ENCODE results near the gene SNTB2. TPM values are rescaled to one million over a fixed set of nuclear protein-coding genes. Genes with fewer than 3 reads are reported as not detected.

Gene SNTB2
- total and polyA plus RNA-seq, 9 of the 15 experiments (the other 6 are each of a cell fraction or from before 2014, with no cell fraction given) = 1.2 to 13.7 (median 5.7) TPM

DNA sequence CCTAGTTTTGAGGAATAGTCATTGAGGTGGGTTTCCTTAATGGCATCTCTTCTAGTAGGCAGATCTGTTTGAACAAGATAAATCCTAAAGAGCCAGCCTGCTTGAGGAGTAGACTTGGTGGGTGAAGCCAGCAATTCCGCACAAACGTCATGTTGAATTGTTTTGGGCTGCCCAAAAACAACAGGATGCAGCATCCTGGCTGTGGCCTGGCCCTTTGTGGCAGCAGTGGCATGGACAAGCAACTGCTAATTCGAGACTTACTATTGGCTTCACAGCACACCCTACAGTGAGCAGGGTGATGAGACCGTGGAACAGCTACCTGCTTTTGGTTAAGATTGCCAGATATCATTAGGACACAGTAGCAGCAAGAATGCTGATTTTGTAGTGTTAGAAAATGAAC is 114.9 kb downstream of the SNTB2 start:
- no TSS peak for BruUV-seq (replicated peaks)
- FAIRE-seq (no peak), DNase-seq (ENCODE audit: extremely low read depth in 1 of 4, low spot score in 3 of 4) (no peak), ATAC-seq (no peak)
- Histone ChIP-seq H3K36me3 (ENCODE audit: control insufficient read depth, insufficient read depth, low read length) (no peaks in the 10 kb centered on the region; the same call in 2 of the 3 replicates), H3K9me1 (ENCODE audit: control insufficient read depth, insufficient read depth, low read length) (no peaks in the 10 kb centered on the region), H3K4me2 (ENCODE audit: insufficient read depth, low read length) (no peak overlapping the region), H2AFZ (ENCODE audit: low read depth, low read length) (no peak overlapping the region), H4K20me1 (replicated peaks; ENCODE audit: control insufficient read depth, insufficient read depth, low read length) (no peaks in the 10 kb centered on the region), H3K9ac (ENCODE audit: insufficient read depth in 1 of 2, low read depth in 2 of 2, low read length in 2 of 2) (no peak overlapping the region), H3K4me3 (no peak overlapping the region), H3K27ac (ENCODE audit: extremely low read depth, low read depth, low read length) (no peak overlapping the region), H3K79me2 (ENCODE audit: control insufficient read depth, insufficient read depth, low read length) (no peaks in the 10 kb centered on the region), H3K27me3 (ENCODE audit: control insufficient read depth in 2 of 2, insufficient read depth in 2 of 2, low read length in 2 of 2) (no peaks in the 10 kb centered on the region), H3K4me1 (replicated peaks in 1 of 2; ENCODE audit: control insufficient read depth in 2 of 2, insufficient read depth in 2 of 2, low read length in 2 of 2) (no peaks in the 10 kb centered on the region), H3K9me3 (replicated peaks; ENCODE audit: control insufficient read depth, insufficient read depth, low read depth, low read length) (no peaks in the 10 kb centered on the region)
- POLR2A ChIA-PET = interaction anchor here (0.7 kb wide), 1 partner anchor 35 kb away, joined by 6 read pairs; no protein-coding TSS in a partner anchor
- no peak for TF ChIP-seq FOXJ2 (tag; IDR thresholded peaks at IDR 0.05)
- TF ChIP-seq CAMTA2 (CRISPR knock-in tag; conservative IDR thresholded peaks at IDR 0.05) = no peak
- no peak for TF ChIP-seq SREBF2 (CRISPR knock-in tag; IDR thresholded peaks at IDR 0.05)
- TF ChIP-seq, protein P1, sequence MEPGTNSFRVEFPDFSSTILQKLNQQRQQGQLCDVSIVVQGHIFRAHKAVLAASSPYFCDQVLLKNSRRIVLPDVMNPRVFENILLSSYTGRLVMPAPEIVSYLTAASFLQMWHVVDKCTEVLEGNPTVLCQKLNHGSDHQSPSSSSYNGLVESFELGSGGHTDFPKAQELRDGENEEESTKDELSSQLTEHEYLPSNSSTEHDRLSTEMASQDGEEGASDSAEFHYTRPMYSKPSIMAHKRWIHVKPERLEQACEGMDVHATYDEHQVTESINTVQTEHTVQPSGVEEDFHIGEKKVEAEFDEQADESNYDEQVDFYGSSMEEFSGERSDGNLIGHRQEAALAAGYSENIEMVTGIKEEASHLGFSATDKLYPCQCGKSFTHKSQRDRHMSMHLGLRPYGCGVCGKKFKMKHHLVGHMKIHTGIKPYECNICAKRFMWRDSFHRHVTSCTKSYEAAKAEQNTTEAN (CRISPR knock-in tag; IDR thresholded peaks at IDR 0.05) = no peak
- no peak for TF ChIP-seq ZKSCAN8 (CRISPR knock-in tag; IDR thresholded peaks at IDR 0.05)
- TF ChIP-seq ZNF408 (CRISPR knock-in tag; IDR thresholded peaks at IDR 0.05; ENCODE audit: low read depth) = no peak
- TF ChIP-seq, protein P2, sequence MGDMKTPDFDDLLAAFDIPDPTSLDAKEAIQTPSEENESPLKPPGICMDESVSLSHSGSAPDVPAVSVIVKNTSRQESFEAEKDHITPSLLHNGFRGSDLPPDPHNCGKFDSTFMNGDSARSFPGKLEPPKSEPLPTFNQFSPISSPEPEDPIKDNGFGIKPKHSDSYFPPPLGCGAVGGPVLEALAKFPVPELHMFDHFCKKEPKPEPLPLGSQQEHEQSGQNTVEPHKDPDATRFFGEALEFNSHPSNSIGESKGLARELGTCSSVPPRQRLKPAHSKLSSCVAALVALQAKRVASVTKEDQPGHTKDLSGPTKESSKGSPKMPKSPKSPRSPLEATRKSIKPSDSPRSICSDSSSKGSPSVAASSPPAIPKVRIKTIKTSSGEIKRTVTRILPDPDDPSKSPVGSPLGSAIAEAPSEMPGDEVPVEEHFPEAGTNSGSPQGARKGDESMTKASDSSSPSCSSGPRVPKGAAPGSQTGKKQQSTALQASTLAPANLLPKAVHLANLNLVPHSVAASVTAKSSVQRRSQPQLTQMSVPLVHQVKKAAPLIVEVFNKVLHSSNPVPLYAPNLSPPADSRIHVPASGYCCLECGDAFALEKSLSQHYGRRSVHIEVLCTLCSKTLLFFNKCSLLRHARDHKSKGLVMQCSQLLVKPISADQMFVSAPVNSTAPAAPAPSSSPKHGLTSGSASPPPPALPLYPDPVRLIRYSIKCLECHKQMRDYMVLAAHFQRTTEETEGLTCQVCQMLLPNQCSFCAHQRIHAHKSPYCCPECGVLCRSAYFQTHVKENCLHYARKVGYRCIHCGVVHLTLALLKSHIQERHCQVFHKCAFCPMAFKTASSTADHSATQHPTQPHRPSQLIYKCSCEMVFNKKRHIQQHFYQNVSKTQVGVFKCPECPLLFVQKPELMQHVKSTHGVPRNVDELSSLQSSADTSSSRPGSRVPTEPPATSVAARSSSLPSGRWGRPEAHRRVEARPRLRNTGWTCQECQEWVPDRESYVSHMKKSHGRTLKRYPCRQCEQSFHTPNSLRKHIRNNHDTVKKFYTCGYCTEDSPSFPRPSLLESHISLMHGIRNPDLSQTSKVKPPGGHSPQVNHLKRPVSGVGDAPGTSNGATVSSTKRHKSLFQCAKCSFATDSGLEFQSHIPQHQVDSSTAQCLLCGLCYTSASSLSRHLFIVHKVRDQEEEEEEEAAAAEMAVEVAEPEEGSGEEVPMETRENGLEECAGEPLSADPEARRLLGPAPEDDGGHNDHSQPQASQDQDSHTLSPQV (IDR thresholded peaks at IDR 0.05) = no peak
- no peak for TF ChIP-seq KDM2B (CRISPR knock-in tag; IDR thresholded peaks at IDR 0.05)
- TF ChIP-seq HEY1 (CRISPR knock-in tag; IDR thresholded peaks at IDR 0.05; ENCODE audit: borderline replicate concordance) = no peak
- in situ Hi-C loops (cut with MboI) = no loop called here
- 64% methylated on average over 4 of the region's 4 CpGs for WGBS (ENCODE audit: insufficient coverage, low coverage, missing lambda C conversion rate)
- intact Hi-C loops (cut with micrococcal nuclease) = loop anchor here (10.0 kb wide), 1 partner anchor 457 kb away; the partner anchor contains the start of gene TANGO6
- CTCF ChIA-PET (ENCODE audit: low intra/inter-chr PET ratio) = no interaction called here

All from K562 (cell line).